ENCODE measurements around the gene STAT4.

STAT4 gene

DNA sequence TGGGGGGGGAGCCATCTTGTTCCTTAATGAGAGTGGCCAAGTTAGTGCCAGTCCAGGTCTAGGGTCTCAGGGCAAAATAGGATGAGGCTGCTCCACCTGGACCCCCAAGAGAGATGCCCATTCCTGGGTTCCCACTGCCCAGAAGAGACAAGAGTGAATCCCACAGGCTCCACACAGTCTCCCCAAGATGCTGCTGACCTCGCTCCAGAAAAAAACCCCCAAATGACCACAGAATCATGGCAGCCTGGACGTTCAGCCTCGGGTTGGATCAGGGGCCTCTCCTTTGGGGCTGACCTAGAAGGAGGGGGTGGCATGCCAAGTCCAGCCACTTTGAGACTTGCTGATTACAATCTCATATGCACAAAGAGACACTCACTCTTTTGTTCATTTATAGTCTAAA lies 161.9 kb downstream of the STAT4 start:
- no peak for DNase-seq

DNA sequence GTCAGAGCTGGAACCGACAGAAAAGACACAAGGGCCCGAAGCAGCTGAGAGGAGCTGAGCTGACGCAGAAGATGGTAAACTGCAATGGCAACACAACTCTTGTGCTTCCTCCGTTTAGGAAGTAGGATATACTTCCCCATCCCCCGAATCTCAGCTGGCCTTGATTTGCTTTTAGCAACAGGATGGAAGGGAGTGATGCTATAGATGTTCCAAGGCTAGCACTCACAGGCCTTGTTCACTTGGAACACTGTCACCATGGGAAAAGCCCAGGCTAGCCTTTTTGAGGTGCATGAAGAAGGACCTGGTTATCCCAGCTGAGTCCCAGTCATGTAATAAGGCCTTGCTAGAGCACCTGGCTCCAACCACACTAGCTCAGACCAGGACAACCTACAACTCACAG lies 162.9 kb downstream of the STAT4 start:
- no peak for DNase-seq

DNA sequence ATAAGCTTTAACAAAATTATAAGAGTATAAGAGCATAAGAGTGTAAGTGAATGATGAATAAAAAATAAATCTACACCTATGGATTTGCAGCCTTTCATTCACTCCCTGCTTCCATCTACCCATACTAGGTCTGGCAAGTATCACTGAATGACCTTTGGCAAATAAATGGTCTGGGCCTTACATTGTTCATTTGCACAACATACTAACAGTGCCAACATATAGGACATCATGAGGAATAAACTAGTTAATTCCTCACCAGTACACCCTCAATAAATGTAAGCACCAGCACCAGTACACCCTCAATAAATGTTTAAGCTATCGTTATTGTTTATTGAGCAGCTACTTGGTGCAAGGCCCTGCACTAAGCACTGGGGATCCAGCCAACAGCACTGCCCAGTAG lies 163.7 kb downstream of the STAT4 start:
- no peak for DNase-seq

DNA sequence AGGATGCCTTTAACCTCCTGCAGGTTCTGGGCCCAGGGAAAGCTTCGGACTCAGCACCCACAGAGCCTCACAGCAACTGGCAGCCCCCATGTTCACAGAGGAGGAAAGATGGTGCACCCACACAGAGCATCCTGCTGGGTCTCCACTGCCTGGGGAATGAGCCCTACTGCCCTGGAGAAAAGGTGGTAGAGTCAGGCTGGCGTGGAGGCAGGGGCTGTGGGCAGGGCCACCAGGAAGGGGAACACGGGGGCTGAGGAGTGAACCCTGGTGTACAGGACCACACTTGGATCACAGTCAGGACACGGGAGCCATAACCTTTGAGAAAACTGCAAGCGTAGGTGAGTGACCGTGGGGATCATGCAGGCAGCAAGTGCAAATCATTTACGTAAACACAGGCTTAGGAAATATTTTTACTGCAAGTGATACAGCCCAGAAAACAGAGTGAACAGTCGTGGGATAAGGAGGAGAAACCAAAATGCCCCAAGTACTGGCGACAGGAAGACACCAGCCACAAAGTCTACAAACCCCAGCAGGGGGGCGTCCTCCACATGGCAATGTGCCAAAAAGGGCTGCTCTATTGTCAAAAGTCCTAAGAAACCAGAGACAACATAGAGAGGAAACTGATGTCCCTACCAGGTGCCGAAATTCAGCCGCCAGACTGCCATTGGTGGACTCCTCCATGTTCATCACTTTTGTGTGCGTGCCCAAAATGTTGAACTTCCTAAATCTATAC lies 164.4 kb downstream of the STAT4 start:
- DNase-seq: no peak

DNA sequence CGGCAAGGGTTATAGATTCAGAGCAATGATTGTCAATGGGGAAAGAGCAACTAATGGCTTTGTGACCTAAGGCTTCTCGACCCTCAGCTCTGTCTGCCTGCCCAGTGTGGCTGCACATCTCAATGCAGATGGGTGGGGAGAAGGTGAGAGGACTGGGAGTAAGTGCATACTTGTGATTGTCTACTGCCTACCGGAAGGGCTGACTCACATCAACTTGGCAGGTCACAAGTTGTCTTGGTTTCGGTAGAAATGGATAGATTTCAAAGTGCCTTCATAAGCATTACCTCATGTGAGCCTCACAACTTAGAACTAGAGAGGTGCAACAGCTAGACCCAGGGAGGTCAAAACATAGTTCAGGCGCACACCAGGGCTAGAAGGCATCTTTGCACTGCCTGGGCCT lies 166.2 kb downstream of the STAT4 start:
- DNase-seq: no peak

DNA sequence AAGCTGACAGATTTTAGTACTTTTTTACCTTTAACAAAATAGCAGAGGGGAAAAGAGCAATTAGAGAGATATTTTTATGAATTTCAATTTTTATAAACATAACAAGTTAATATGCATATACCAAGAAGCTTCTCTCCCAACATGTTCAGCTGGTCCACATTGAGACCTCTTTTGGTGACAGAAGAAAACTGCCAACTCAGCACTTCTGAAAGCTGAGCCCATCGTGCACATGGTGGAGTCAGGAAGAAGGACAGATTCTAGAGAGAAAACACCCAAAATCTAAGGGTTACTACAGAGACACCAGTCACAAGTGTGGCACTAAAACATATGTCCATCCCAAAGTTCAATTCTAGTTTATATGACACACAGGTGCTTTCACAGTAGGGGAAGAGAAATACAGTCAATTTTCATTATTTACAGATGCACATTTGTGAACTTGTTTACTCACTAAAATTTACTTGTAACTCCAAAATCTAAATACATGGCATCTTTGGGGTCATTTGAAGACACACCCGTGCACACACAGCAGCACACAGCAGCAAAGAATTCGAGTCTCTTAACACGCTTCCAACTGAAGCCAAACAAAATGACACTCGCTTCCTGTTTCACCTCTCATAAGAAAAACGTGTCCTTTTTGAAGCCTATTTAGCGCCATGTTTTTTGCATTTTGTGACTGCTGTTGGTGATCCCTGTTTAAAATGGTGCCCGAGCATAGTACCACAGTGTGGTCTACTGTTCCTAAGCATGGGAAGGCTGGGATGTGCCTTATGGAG lies 168.3 kb downstream of the STAT4 start:
- no peak for DNase-seq

DNA sequence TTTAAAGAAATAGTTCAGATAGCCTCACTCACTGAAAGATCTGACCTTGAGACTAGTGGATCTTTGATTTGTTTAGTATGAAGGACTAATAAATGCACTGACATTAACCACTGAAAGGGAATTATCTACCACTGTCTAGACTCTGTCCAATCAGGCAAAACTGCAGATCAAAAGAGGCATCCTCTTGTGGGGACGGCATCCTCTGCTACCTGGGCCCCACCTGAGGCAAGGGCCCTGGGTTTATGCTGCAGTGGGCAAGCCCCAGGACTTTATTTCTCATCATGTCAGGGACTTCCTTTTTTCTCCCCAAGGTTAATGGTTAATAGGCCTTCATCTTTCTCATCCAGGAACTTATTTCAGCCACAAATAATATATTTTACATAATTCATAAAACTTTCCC lies 169.1 kb downstream of the STAT4 start:
- no peak for DNase-seq

DNA sequence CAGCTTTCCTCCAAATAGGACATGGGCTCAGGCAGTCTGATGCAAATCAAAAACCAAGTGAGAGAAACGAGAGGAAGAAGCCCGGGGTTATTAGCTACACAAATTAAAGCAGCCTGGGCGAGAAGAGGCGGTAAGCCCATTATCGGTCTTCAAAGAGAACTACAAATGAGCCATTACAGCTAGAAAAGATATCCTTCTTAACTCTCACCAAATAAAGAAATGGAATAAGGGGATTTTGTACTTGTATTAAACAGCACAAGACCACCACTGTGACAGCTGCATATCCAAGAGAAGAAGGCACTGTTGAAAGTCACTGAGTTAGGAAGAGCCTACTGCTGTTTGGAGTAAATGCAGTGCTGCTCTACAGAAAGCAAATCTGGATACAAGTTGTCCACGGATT lies 169.5 kb downstream of the STAT4 start:
- no peak for DNase-seq

DNA sequence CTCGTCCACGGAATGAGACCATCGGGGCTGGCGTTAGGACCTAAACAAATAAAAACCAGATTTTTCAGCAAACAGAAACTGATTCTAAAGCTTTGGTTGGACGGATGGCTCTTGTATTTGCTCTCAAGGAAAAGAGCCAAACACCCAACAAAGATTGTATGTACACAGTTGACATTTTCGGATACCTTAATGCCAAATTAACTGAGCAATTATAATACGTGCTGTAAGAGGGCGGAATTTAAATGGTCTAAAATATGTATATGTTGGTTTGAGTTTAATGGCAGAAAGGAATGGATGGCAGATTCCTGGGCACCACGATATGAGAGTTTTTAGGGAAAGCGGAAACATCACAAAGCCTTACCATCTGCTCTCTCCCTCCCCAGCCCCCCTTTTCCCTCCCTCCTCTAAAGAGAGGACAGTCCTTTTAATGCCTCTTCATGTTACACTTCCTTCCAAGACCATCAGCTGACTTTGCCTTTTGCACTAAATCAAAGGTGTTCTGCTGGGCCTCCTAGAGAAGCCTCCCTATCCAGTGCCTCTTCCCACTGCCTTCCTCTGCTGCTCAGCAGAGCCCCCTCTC lies 170.1 kb downstream of the STAT4 start:
- DNase-seq: no peak

DNA sequence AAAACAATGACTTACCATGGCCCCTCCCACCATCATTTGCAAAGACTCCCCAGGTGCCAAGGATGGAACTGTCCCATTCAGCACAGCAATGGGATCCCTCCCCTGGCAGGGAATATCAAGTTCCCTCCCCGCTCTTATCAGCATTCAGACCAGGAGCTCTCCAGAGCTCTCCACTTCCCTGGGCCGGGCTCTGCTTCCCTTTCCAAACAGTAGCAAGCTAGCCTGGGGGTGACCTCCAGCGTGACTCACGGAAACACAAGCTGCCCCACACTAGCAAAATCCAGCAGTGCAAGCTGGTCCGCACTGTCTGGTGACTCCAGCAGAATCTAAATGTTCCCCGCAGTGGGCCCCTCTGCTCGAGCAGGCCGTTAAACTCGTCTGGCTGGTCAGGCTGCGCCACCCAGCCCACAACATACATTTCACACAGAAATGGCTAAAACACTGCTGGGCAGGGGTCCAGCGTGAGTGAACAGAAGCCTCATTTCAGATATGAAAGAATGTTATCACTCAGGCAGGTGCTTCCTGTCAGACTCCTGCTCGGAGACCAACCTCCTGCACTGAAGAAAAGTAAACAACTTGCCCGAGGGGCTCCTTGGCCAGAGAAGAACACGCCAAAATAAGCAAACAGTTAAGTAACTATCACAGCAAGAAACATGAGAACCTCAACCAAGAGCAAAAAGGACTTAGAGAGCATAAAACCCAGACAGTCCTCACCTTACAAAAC lies 170.7 kb downstream of the STAT4 start:
- DNase-seq: no peak

All from activated gamma-delta T cell (primary cell).